HFF-Myc (cell line): Measurements from ENCODE around the gene ATP2B1.

ENCODE experiments used
- DNase-seq: peaks from one replicate; pipeline ENCODE4 v3.0.0-alpha.2; 2011; ENCODE audit warnings: low read depth; ENCODE audit errors: extremely low read depth
- H3K4me3 ChIP-seq: replicated peaks from 2 replicates; pipeline ENCODE4 v1.5.1; 2011; ENCODE audit warnings: low read depth, mild to moderate bottlenecking, control low read depth, low read length
- CTCF ChIP-seq: IDR thresholded peaks from 2 replicates; pipeline ENCODE4 v1.5.1; 2012; ENCODE audit warnings: mild to moderate bottlenecking, low read depth, low read length, control low read depth; ENCODE audit errors: missing control alignments

The ATP2B1 gene

GRCh38 chr12:89733579-89734201, 25.1 kb upstream of the ATP2B1 start:
- H3K4me3 ChIP-seq = no peak overlapping the region
- no peak for DNase-seq
- no peak for TF ChIP-seq CTCF

DNA sequence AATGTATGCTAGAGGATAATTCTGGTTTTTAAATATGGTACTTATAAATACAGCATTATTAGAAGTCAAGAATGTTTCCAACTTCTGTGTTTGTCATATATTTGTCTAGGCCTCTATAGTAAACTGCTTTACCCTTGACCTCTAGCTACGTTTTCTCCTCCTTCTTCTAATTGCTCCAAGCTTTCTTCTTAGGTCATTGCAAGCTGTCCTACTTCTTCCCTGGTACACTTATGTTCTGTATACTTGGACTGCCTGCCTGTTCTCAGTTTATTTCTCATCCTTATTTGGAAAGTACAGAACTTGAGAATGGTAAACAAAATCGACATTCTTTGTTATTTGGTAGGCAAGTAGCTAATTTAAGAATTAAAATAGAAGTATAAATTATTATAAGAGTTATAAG, 23.9 kb upstream of the ATP2B1 start:
- no peak for TF ChIP-seq CTCF
- no peak for DNase-seq

DNA sequence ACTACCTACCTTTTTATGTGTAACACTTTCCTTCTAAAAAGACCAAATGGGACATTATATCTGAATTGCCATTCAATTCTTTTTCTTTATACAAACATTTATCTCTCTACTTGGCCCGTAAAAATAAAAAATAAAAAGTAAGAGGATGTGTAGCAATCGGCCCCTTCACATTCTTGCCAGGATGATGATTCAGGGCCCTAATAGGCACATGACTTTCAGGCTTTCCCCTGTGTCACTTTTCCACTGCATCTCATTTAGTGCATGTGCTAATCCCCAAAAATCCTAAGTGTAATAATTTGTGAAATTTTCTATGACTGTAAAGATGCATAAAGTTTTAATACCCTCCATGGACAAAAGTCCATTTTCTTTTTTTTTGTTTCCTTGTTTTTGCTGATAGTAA, 23.0 kb upstream of the ATP2B1 start:
- H3K4me3 ChIP-seq = no peak overlapping the region
- TF ChIP-seq CTCF = no peak
- DNase-seq = no peak

More for the DNA sequence above, 23.9 kb upstream of the ATP2B1 start:
- no peak overlapping the region for H3K4me3 ChIP-seq

DNA sequence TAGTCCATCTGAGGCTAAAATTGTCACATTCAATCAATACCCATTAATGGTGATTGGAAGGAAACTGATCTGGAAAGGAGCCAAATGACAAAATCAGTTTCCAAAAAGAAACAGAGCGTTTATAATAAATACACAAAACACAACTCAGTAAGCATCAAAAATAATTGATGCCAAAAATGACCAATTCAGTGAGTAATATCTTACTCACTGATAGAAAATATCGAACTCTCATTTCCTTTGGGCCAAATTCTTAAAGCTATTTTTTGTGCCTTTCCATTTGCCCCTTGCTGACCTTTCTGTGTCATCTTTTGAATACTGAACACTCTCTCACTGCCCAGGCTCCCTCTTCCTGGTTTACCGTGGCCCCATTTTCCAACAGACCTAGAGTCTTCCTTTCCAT, 22.5 kb upstream of the ATP2B1 start:
- no peak for TF ChIP-seq CTCF
- no peak overlapping the region for H3K4me3 ChIP-seq
- no peak for DNase-seq

DNA sequence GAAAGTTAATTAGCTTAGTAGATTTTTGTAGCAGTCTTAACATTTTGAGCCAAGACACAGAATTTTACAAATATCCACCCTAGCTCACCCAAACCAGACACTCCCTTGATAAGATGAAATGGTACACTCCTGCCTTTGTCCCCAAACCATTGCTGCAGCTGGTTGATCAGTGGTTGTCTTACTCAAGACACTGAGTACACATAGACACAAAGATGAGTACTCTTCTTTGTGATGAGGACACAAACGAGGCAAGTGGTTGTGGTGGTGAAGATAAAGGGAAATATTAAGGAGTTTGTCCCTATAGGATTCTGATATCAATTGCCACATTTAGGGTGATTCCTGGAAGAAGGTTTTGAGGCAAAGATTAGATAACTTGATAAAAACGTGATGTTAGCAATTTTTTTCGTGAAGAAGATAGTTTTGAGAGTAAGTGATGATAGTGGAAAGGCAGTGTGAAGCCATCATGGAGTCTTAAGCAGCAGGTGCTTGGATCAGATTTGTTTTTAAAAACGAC, 21.4 kb upstream of the ATP2B1 start:
- no peak for DNase-seq
- no peak for TF ChIP-seq CTCF
- no peak overlapping the region for H3K4me3 ChIP-seq

DNA sequence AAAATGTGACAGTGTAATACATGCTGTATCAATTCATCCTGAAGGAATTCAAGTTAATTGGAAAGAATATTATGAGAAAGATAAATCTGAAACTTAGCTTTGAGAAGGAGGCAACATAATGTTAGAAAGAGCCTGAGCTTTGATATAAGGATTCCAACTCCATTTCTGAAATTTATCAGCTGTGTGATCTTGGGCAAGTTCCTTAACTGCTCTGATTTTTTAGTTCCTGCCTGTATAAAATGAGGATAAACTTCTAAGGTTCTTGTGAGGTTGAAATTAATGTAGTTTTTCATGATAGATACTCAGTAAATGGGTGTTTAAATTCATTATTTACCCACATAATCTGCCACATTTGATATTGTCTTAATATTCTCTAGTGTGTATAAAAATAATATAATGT, 14.6 kb upstream of the ATP2B1 start:
- no peak for TF ChIP-seq CTCF
- H3K4me3 ChIP-seq = no peak overlapping the region
- DNase-seq = no peak
